Measurements from ENCODE around the gene CCDC51. TPM values are rescaled to one million over a fixed set of nuclear protein-coding genes. Genes with fewer than 3 reads are reported as not detected.

CCDC51 gene
- total RNA-seq, 1 experiment from 2014 or later = 29.3 TPM

- CTCF ChIA-PET = interaction anchor here (3.2 kb wide), 1 partner anchor 15 kb away, joined by 11 read pairs; no protein-coding TSS in a partner anchor
- no peak overlapping the region for H3K4me3 ChIP-seq (replicated peaks in 1 of 2; ENCODE audit: low read depth in 1 of 2, low read length in 2 of 2)
- no peak for DNase-seq (ENCODE audit: low read depth, low spot score)
- no peaks in the 10 kb centered on the region for H4K20me1 ChIP-seq (ENCODE audit: insufficient read depth)
- POLR2A ChIA-PET = no interaction called here
- no peak overlapping the region for H3K27ac ChIP-seq (ENCODE audit: low read depth, low read length)
- H2AFZ ChIP-seq (ENCODE audit: low read depth, low read length, poor library complexity, severe bottlenecking) = no peak overlapping the region
- RAD21 ChIA-PET (ENCODE audit: low non-redundant PET in 1 of 2, low total read pairs in 2 of 2, uncharacterized antibody in 2 of 2, unreplicated experiment in 2 of 2) = no interaction called here
- no TSS peak for BruUV-seq (replicated peaks)
- H3K4me2 ChIP-seq (ENCODE audit: low read length) = no peak overlapping the region
- no peaks in the 10 kb centered on the region for H3K9me3 ChIP-seq (ENCODE audit: control insufficient read depth in 1 of 2, insufficient read depth in 1 of 2, low read depth in 1 of 2, low read length in 2 of 2)
- intact Hi-C loops (cut with micrococcal nuclease) = no loop called here
- no peaks in the 10 kb centered on the region for H3K9me2 ChIP-seq (ENCODE audit: insufficient read depth)
- TF ChIP-seq CEBPB (IDR thresholded peaks at IDR 0.05; ENCODE audit: low read depth) (no peak), EZH2 (IDR thresholded peaks at IDR 0.05) (no peak), REST (IDR thresholded peaks at IDR 0.05; ENCODE audit: low read depth) (no peak), ZBTB33 (IDR thresholded peaks at IDR 0.05; ENCODE audit: extremely low read depth, insufficient replicate concordance, low read length) (no peak), EGR1 (IDR thresholded peaks at IDR 0.05; ENCODE audit: low read depth) (no peak), ZNF274 (IDR thresholded peaks at IDR 0.05; ENCODE audit: low read depth, low read length) (no peak), MAX (IDR thresholded peaks at IDR 0.05) (no peak), CBX3 (IDR thresholded peaks at IDR 0.05; ENCODE audit: low read depth) (no peak), POLR2AphosphoS5 (IDR thresholded peaks at IDR 0.05; ENCODE audit: low read depth, low read length) (no peak), SIN3A (IDR thresholded peaks at IDR 0.05; ENCODE audit: low read depth) (no peak), EZH2phosphoT487 (IDR thresholded peaks at IDR 0.05; ENCODE audit: borderline replicate concordance) (no peak), RAD21 (IDR thresholded peaks at IDR 0.05; ENCODE audit: low read depth) (no peak), ZFX (IDR thresholded peaks at IDR 0.05) (no peak), TCF7L2 (IDR thresholded peaks at IDR 0.05; ENCODE audit: borderline replicate concordance, extremely low read depth, insufficient read depth, insufficient read length) (no peak), ELF1 (IDR thresholded peaks at IDR 0.05; ENCODE audit: borderline replicate concordance, low read depth) (no peak), JUND (IDR thresholded peaks at IDR 0.05) (no peak), YY1 (IDR thresholded peaks at IDR 0.05; ENCODE audit: extremely low read depth, insufficient replicate concordance, low read depth, low read length) (no peak), CTCF (IDR thresholded peaks at IDR 0.05 in 2 of 3, conservative IDR thresholded peaks at IDR 0.05 in 1 of 3; ENCODE audit: borderline replicate concordance in 1 of 3, insufficient read depth in 1 of 3, low read depth in 2 of 3, low read length in 2 of 3) (no peak), POLR2A (IDR thresholded peaks at IDR 0.05; ENCODE audit: borderline replicate concordance, extremely low read depth, insufficient read depth, insufficient read length) (no peak)
- H3K36me3 ChIP-seq (ENCODE audit: control insufficient read depth in 1 of 2, insufficient read depth in 2 of 2, low read length in 2 of 2) = peaks cover 8 to 44% of the 10 kb centered on the region in 2 experiments
- H3K9ac ChIP-seq (ENCODE audit: low read length) = no peak overlapping the region
- H3K79me2 ChIP-seq (ENCODE audit: insufficient read depth, low read length) = peaks cover 23% of the 10 kb centered on the region
- H3K27me3 ChIP-seq (ENCODE audit: insufficient read depth, low read length) = no peaks in the 10 kb centered on the region
- peaks cover 4 to 13% of the 10 kb centered on the region in 2 experiments; a peak in 3 of 4 replicates for H3K4me1 ChIP-seq (ENCODE audit: control insufficient read depth in 1 of 2, insufficient read depth in 2 of 2, low read length in 2 of 2)
- no peak for ATAC-seq
Measured at GRCh38 chr3:48451270-48451669, 11.4 kb upstream of the CCDC51 start.
